Activated CD8-positive, alpha-beta memory T cell treated with anti-CD3 and anti-CD28 coated beads, Interleukin-2, amount 10 ng/mL, durations not matched to agents 7 days and 5 days (primary cell): Measurements from ENCODE around the gene INPP5A. TPM values are rescaled to one million over a fixed set of nuclear protein-coding genes. Genes with fewer than 3 reads are reported as not detected.
"Not testable (repeated sequence)": the region's sequence is repeated elsewhere in the genome, so short reads cannot be mapped to it uniquely, and the experiment has no call there.

Source experiments
- ATAC-seq: fragments of 150-1000 bp; cut with Tn5 transposase; one replicate; pipeline ENCODE4 v1.10.0; 2021; ENCODE audit warnings: moderate library complexity
- CTCF ChIA-PET: fragments of 350-600 bp; sonication (Branson Sonifier 250); formaldehyde crosslinking; loops from one replicate; lab custom pipeline; 2021; ENCODE audit warnings: antibody characterized with exemption; lab: Charles Lee
- DNase-seq: peaks from one replicate; pipeline ENCODE4 v3.0.0-alpha.2; 2020
- H3K27ac Mint-ChIP-seq: one replicate; pipeline ENCODE4 v1.8.0; 2021; ENCODE audit warnings: mild to moderate bottlenecking, mixed read lengths
- H3K27me3 Mint-ChIP-seq: one replicate; pipeline ENCODE4 v1.8.0; 2021; ENCODE audit warnings: mixed read lengths
- H3K36me3 Mint-ChIP-seq: one replicate; pipeline ENCODE4 v1.8.0; 2021; ENCODE audit warnings: mild to moderate bottlenecking, mixed read lengths
- H3K4me1 Mint-ChIP-seq: one replicate; pipeline ENCODE4 v1.8.0; 2021; ENCODE audit warnings: mixed read lengths
- H3K4me3 Mint-ChIP-seq: one replicate; pipeline ENCODE4 v1.8.0; 2021; ENCODE audit warnings: mild to moderate bottlenecking, moderate library complexity, mixed read lengths
- H3K9me3 Mint-ChIP-seq: one replicate; pipeline ENCODE4 v1.8.0; 2022; ENCODE audit warnings: low read depth, mixed read lengths
- total RNA-seq, 2 experiments: library from RNA; stranded (reverse); gene quantifications; one replicate each; pipeline ENCODE4 v1.2.3, GENCODE V29; 2021

Gene INPP5A
- total RNA-seq, 2 experiments from 2014 or later, result 6.6 to 7.0 TPM

DNA sequence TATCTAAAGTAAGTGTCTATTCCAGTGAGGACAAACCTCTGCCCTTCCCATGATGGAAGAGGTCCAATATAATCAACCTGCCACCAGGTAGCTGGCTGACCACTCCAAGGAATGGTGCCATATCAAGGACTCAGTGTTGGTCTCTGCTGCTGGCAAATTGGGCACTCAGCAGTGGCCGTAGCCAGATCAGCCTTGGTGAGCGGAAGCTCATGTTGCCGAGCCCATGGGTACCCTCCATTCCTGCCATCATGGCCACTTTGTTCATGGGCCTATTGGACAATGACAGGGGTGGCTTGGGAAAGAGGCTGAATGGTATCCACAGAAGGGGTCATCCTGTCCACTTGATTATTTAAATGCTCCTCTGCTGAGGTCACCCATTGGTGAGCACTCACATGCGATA, 136.2 kb downstream of the INPP5A start:
- CTCF ChIA-PET, ATAC-seq, H3K36me3 Mint-ChIP-seq: not testable (repeated sequence)

GRCh38 chr10:132674311-132674710, 136.7 kb downstream of the INPP5A start:
- H3K27me3 Mint-ChIP-seq, result no peaks in the 10 kb centered on the region
- H3K4me3 Mint-ChIP-seq, result no peak overlapping the region
- H3K27ac Mint-ChIP-seq, result no peak overlapping the region
- DNase-seq (no peak), ATAC-seq (no peak)
- H3K36me3 Mint-ChIP-seq, result no peaks in the 10 kb centered on the region
- CTCF ChIA-PET, result no interaction called here
- no peaks in the 10 kb centered on the region for H3K9me3 Mint-ChIP-seq
- no peaks in the 10 kb centered on the region for H3K4me1 Mint-ChIP-seq

More for the DNA sequence above, 136.2 kb downstream of the INPP5A start:
- H3K4me1 Mint-ChIP-seq, H3K27ac Mint-ChIP-seq, H3K9me3 Mint-ChIP-seq, H3K4me3 Mint-ChIP-seq, DNase-seq, H3K27me3 Mint-ChIP-seq: not testable (repeated sequence)

DNA sequence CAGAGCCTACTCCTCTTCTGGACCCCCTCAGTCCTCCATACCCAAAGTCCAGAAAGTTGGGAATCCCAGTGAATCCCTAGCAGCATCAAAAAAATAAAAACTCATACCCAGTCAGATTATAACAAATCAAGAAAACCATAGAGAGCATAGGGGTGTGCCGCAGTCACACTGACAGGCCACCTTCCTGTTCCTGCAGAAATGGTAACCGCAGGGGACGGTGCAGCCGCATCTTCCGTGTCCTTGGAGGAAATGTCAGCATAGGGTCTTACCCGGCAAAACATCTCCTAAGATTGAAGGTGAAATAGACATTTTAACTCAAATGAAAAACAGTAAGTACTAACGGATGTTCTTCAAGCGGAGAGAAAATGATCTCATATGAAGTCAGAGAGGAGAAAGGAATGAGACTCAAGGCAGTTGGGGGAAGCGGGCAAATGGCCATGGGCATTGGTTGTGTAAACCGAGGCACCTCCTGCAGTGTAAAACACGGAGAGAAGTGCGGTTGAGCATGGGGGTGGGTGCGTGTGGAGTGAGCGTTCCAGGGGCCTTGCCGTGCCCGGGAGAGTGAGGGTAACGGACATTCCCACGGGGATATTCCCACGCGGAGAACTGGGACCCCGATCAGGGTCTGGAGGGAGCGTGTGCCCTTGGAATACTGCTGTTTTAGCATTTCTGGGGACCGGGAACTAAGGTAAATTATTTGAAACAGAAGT, 137.6 kb downstream of the INPP5A start:
- no peaks in the 10 kb centered on the region for H3K27me3 Mint-ChIP-seq
- no peaks in the 10 kb centered on the region for H3K9me3 Mint-ChIP-seq
- ATAC-seq, result no peak
- no peak overlapping the region for H3K27ac Mint-ChIP-seq
- CTCF ChIA-PET, result no interaction called here
- no peak overlapping the region for H3K4me3 Mint-ChIP-seq
- no peaks in the 10 kb centered on the region for H3K36me3 Mint-ChIP-seq
- H3K4me1 Mint-ChIP-seq, result no peaks in the 10 kb centered on the region
- no peak for DNase-seq

DNA sequence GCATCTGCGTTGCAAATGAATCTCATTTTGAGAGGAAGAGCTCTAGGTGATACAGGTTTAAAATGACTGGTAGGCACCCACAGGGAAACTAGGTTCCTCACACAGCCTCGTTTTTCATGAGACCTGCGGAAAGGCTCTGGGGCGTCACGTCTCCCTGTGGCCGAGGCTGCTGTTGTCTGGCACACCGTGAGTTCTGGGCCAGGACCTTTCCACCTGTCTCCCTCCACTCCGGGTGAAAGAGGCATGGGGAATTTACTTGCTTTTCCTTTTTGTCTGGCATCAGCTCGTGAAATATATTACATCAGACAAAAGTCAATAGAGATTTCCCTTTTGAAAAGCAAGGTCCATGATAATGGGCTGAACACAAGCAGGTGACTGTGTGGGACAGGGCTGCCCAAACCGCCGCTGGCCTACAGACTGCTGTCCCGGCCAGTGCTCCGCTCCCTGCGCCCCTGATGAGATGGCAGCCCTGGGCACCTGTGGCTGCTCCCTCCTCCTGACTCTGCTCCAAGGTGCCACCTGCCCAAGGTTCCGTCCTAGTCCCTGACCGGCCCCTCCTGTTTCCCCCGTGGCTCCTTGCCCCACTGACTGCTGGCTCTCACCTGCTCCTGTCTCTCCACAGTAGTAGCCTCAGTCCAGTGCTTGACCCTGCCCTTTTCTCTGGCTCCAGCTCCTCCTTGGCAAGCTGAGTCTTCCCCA, 138.8 kb downstream of the INPP5A start:
- no peak overlapping the region for H3K27ac Mint-ChIP-seq
- no peaks in the 10 kb centered on the region for H3K4me1 Mint-ChIP-seq
- CTCF ChIA-PET, result no interaction called here
- no peaks in the 10 kb centered on the region for H3K36me3 Mint-ChIP-seq
- ATAC-seq (no peak), DNase-seq (no peak)
- H3K4me3 Mint-ChIP-seq, result no peak overlapping the region
- no peaks in the 10 kb centered on the region for H3K27me3 Mint-ChIP-seq
- H3K9me3 Mint-ChIP-seq, result no peaks in the 10 kb centered on the region

DNA sequence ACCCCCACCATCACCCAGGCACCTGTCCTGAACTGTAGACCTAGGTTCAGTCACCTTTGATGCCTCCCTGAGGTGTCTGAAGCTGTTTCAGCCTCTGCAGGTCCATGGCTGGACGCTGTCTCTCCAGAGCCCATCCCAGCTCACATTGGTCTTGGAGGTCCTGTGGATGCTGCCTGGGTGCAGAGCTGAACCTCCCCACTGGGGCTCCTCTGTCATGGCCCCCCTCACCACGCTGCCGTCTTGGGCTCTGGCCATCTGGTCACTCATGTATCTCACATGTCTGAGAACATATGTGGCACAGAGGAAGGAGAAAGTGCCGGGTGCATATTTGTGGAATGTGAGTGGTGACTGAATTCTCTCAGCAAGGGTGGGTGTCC, 139.5 kb downstream of the INPP5A start:
- Mint-ChIP-seq H3K4me1 (no peaks in the 10 kb centered on the region), H3K4me3 (no peak overlapping the region), H3K36me3 (no peaks in the 10 kb centered on the region), H3K9me3 (no peaks in the 10 kb centered on the region), H3K27me3 (no peaks in the 10 kb centered on the region), H3K27ac (no peak overlapping the region)
- ATAC-seq (no peak), DNase-seq (no peak)
- CTCF ChIA-PET, result no interaction called here

DNA sequence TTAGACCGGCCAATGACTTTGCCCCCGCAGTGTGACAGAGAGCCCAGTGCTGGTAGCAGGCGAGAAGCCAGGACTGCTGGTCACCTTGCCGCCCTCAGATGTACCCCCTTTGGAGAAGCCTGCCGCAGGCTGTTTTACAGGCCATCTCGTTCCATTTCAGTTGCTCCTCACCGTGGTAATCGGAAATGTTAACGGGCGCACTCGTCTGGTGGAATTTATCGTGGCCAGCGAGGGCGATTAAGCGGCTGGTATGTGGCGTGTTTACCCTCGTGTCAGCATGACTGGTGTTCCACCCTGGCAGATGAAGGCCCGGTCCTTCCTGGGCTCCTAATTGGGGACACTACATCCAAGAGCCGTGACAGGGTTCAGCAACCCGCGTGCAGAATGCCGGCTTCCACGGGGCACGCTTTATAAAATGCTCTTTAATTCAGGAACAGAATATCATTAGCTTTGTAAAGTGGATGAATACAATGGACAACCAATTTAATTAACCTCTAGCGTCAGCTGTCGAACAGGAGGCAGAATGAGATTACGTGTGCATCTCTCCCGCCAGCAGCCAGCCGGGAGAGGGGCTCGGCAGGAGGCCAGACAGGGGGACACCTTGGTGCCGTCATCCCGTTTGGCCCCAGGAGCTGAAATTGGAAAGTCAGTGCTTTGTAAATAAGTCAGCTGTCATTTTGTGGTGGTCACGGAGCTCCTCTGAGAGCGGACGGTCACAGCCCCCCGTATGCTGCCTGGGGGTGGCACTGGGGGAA, 140.1 kb downstream of the INPP5A start:
- CTCF ChIA-PET, result no interaction called here
- ATAC-seq (no peak), DNase-seq (no peak)
- Mint-ChIP-seq H3K27me3 (no peaks in the 10 kb centered on the region), H3K4me1 (no peaks in the 10 kb centered on the region), H3K4me3 (no peak overlapping the region), H3K9me3 (no peaks in the 10 kb centered on the region), H3K27ac (no peak overlapping the region), H3K36me3 (no peaks in the 10 kb centered on the region)

GRCh38 chr10:132678436-132679216, 141.0 kb downstream of the INPP5A start:
- Mint-ChIP-seq H3K27ac (peak overlapping the region; percentile 6), H3K4me3 (no peak overlapping the region), H3K27me3 (no peaks in the 10 kb centered on the region), H3K36me3 (no peaks in the 10 kb centered on the region), H3K9me3 (no peaks in the 10 kb centered on the region), H3K4me1 (peaks cover 3% of the 10 kb centered on the region)
- no peak for DNase-seq
- ATAC-seq, result no peak
- CTCF ChIA-PET, result no interaction called here

GRCh38 chr10:132679217-132679595, 141.6 kb downstream of the INPP5A start:
- H3K9me3 Mint-ChIP-seq, result no peaks in the 10 kb centered on the region
- peaks cover 6% of the 10 kb centered on the region for H3K4me1 Mint-ChIP-seq
- no peaks in the 10 kb centered on the region for H3K36me3 Mint-ChIP-seq
- DNase-seq, result no peak
- no peak overlapping the region for H3K4me3 Mint-ChIP-seq
- ATAC-seq, result no peak
- CTCF ChIA-PET, result no interaction called here
- no peaks in the 10 kb centered on the region for H3K27me3 Mint-ChIP-seq
- peak overlapping the region; percentile 6 for H3K27ac Mint-ChIP-seq

- DNase-seq (no peak), ATAC-seq (no peak)
- CTCF ChIA-PET, result no interaction called here
- H3K4me1 Mint-ChIP-seq, result peaks cover 10% of the 10 kb centered on the region
- no peak overlapping the region for H3K4me3 Mint-ChIP-seq
- no peaks in the 10 kb centered on the region for H3K27me3 Mint-ChIP-seq
- H3K36me3 Mint-ChIP-seq, result no peaks in the 10 kb centered on the region
- H3K27ac Mint-ChIP-seq, result no peak overlapping the region
- H3K9me3 Mint-ChIP-seq, result no peaks in the 10 kb centered on the region
These were observed 142.1 kb downstream of the INPP5A start for GRCh38 chr10:132679640-132680039.

DNA sequence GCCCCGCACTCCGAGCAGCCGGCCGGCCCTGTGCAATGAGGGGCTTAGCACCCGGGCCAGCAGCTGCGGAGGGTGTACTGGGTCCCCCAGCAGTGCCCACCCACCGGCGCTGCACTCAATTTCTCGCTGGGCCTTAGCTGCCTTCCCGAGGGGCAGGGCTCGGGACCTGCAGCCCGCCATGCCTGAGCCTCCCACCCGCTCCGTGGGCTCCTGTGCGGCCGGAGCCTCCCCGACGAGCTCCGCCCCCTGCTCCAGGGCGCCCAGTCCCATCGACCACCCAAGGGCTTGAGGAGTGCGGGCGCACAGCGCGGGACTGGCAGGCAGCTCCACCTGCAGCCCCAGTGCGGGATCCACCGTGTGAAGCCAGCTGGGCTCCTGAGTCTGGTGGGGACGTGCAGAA, 143.2 kb downstream of the INPP5A start:
- DNase-seq, CTCF ChIA-PET, H3K9me3 Mint-ChIP-seq, ATAC-seq, H3K4me3 Mint-ChIP-seq, H3K36me3 Mint-ChIP-seq, H3K27me3 Mint-ChIP-seq, H3K27ac Mint-ChIP-seq: not testable (repeated sequence)
- H3K4me1 Mint-ChIP-seq, result peaks cover 15% of the 10 kb centered on the region

DNA sequence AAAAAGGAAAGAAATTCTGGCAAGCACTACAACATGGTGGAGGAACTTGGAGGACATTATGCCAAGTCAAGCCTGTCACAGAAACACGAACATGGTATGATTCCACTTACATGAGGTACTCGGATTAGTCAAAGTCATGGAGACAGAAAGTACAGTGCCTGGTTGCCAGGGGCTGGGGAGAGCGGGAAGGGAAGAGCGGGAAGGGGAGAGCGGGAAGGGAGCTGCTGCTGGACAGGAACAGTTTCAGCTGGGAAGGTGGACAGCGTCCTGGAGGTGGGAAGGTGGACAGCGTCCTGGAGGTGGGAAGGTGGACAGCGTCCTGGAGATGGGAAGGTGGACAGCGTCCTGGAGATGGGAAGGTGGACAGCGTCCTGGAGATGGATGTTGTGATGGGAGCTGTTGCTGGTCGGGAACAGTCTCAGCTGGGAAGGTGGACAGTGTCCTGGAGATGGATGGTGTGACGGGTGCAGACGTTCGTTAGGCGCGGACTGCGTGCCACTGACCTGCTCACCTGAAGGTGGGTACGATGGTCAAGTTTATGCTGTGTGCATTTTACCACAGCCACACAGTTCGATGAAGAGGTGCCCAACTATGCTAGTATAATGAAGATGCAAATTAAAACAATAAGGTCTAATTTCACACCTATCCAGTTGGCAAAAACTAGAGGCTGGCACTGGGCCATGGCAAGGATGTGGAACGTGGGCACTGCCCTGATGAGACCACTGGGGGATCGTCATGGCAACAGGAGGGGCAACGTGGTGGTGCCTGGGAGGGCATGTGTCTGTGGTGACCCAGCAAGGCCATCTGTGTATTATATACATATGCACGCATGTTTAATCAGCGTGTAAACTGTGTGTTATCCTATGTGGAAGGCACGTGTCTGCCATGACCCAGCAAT, 144.5 kb downstream of the INPP5A start:
- H3K27ac Mint-ChIP-seq, result no peak overlapping the region
- CTCF ChIA-PET, result no interaction called here
- no peaks in the 10 kb centered on the region for H3K36me3 Mint-ChIP-seq
- DNase-seq (no peak), ATAC-seq (no peak)
- H3K4me3 Mint-ChIP-seq, result no peak overlapping the region
- H3K4me1 Mint-ChIP-seq, result peaks cover 15% of the 10 kb centered on the region
- no peaks in the 10 kb centered on the region for H3K27me3 Mint-ChIP-seq
- no peaks in the 10 kb centered on the region for H3K9me3 Mint-ChIP-seq

DNA sequence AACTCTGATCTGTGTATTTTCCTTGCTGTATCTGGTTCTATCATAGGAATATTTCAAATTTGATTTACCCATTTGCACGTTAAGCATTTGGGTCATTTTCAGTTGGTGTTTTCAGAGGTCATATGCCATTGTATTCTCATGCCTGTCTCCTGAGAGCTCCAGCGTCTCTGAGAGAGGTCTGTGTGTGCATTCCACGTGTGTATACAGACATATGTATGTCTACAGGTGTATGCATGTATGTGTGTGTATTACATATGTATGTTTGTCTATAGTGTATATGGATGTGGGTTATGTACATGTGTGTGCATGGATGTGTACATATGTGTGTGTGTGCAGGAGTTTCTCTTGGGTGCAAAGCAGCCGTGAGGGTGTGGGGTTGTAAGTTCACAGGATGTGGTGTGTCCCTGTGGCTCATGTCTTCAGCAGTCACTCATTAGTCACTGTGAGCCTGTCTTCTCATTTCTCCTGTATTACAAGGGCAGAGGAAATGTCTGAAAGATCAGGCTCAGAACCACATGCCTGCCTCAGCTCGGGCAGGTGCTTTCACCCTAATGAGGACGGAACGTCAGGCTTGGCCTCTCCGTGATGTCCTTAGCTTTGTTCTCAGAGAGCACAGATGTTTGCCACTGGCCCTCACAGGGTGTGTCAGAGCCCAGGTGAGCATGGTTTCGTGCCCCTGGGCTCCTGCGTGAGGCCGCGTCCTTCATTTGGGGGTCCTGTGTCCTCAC, 146.7 kb downstream of the INPP5A start:
- peaks cover 4% of the 10 kb centered on the region for H3K9me3 Mint-ChIP-seq
- no peaks in the 10 kb centered on the region for H3K27me3 Mint-ChIP-seq
- no peak overlapping the region for H3K4me3 Mint-ChIP-seq
- H3K4me1 Mint-ChIP-seq, result peaks cover 15% of the 10 kb centered on the region
- peak; percentile 93 for ATAC-seq
- peak; percentile 79 for DNase-seq
- CTCF ChIA-PET, result no interaction called here
- H3K27ac Mint-ChIP-seq, result no peak overlapping the region
- H3K36me3 Mint-ChIP-seq, result no peaks in the 10 kb centered on the region
